Panc1 (cell line): ENCODE data around the gene IGFBP7. TPM values are rescaled to one million over a fixed set of nuclear protein-coding genes. Genes with fewer than 3 reads are reported as not detected.

Source experiments
- ATAC-seq: fragments of 200-7000 bp; cut with Tn5 transposase; 2 replicates; pipeline ENCODE4 v1.9.1; 2020; ENCODE audit warnings: mild to moderate bottlenecking, moderate library complexity
- BruUV-seq: library from RNA; stranded (reverse); fragments of 400-500 nt; replicated peaks from 2 replicates; lab custom pipeline; 2021; lab: Mats Ljungman, UMichigan
- CTCF ChIA-PET: fragments of 300-600 bp; sonication (Branson Sonifier 250); formaldehyde crosslinking; loops from one replicate; lab custom pipeline; 2022; ENCODE audit warnings: antibody characterized with exemption; lab: Charles Lee
- POLR2A ChIA-PET: fragments of 300-600 bp; sonication (Branson Sonifier 250); formaldehyde crosslinking; loops from one replicate; lab custom pipeline; 2022; ENCODE audit warnings: antibody characterized with exemption; lab: Charles Lee
- DNase-seq: peaks from one replicate; pipeline ENCODE4 v3.0.0-alpha.2; 2010; ENCODE audit warnings: low read depth, low spot score
- H3K27ac ChIP-seq: 2 replicates; pipeline ENCODE4 v1.5.1; 2011; ENCODE audit warnings: mild to moderate bottlenecking, low read length, inconsistent platforms
- H3K27me3 ChIP-seq: fragments of 200-500 bp; sonication (Bioruptor generic); 2 replicates; pipeline ENCODE4 v1.6.0; 2014; ENCODE audit warnings: low read length, inconsistent platforms; ENCODE audit not compliant: control insufficient read depth, insufficient read depth
- H3K36me3 ChIP-seq: fragments of 200-500 bp; sonication (Bioruptor generic); 2 replicates; pipeline ENCODE4 v1.5.1; 2014; ENCODE audit warnings: inconsistent platforms, mild to moderate bottlenecking, low read length, moderate library complexity; ENCODE audit not compliant: control insufficient read depth, insufficient read depth
- H3K4me1 ChIP-seq: 2 replicates; pipeline ENCODE4 v1.5.1; 2011; ENCODE audit warnings: inconsistent platforms, mild to moderate bottlenecking, low read length, moderate library complexity; ENCODE audit not compliant: control insufficient read depth, insufficient read depth
- H3K4me3 ChIP-seq, 2 experiments: 2 replicates each; pipeline ENCODE4 v1.5.1; 2011 to 2012; ENCODE audit warnings: low read depth in 2 of 2, low read length in 2 of 2, mild to moderate bottlenecking in 2 of 2, inconsistent platforms in 1 of 2, moderate library complexity in 1 of 2
- H3K9me3 ChIP-seq: fragments of 200-500 bp; sonication (Bioruptor generic); 2 replicates; pipeline ENCODE4 v1.5.1; 2014; ENCODE audit warnings: low read depth, mild to moderate bottlenecking, inconsistent platforms, low read length, moderate library complexity; ENCODE audit not compliant: control insufficient read depth, insufficient read depth
- POLR2AphosphoS5 ChIP-seq: IDR thresholded peaks from 2 replicates; pipeline ENCODE4 v1.6.1; 2012; ENCODE audit warnings: mild to moderate bottlenecking, low read depth, low read length, moderate library complexity
- REST ChIP-seq, 2 experiments: IDR thresholded peaks; 2 replicates each; pipeline ENCODE4 v1.6.1; 2011 to 2012; ENCODE audit warnings: low read depth in 2 of 2, control low read depth in 1 of 2, low read length in 1 of 2, mild to moderate bottlenecking in 1 of 2, moderate library complexity in 1 of 2; ENCODE audit not compliant: insufficient read depth in 1 of 2
- SIN3A ChIP-seq: IDR thresholded peaks from 2 replicates; pipeline ENCODE4 v1.6.1; 2012; ENCODE audit warnings: low read depth, mild to moderate bottlenecking, low read length, moderate library complexity, borderline replicate concordance; ENCODE audit not compliant: insufficient read depth
- TCF7L2 ChIP-seq: IDR thresholded peaks from 2 replicates; pipeline ENCODE4 v1.6.1; 2011; ENCODE audit warnings: mild to moderate bottlenecking, low read depth, low read length, inconsistent platforms
- in situ Hi-C: cut with HindIII; loops from 2 replicates; pipeline ENCODE4 v1.10.0; 2016; ENCODE audit warnings: low sequenced_read_pairs, low pct_unique_long_range_greater_than_20kb
- intact Hi-C: fragments of 100-400 bp; cut with micrococcal nuclease; formaldehyde crosslinking; loops from one replicate; pipeline ENCODE4 v1.10.0; 2022; ENCODE audit not compliant: unreplicated experiment
- total RNA-seq: library from RNA; stranded (reverse); gene quantifications from one replicate; pipeline ENCODE4 v1.2.1, GENCODE V29; 2021; ENCODE audit not compliant: unreplicated experiment
- TF ChIP-seq, protein P1 (sequence below): fragments of 450-650 bp; IDR thresholded peaks from 2 replicates; pipeline ENCODE4 v1.5.1; 2017; ENCODE audit warnings: mild to moderate bottlenecking

IGFBP7 gene
- total RNA-seq, 1 experiment from 2014 or later = 9.5 TPM

GRCh38 chr4:57149833-57150232, 39.6 kb upstream of the IGFBP7 start:
- BruUV-seq = no TSS peak
- no peak for ATAC-seq
- DNase-seq = no peak
- intact Hi-C loops (loop anchor here (10.0 kb wide), 1 partner anchor 105 kb away; no protein-coding TSS in a partner anchor), in situ Hi-C loops (no loop called here)
- H3K27ac ChIP-seq = no peak overlapping the region
- no peaks in the 10 kb centered on the region for H3K36me3 ChIP-seq
- no peaks in the 10 kb centered on the region for H3K4me1 ChIP-seq
- H3K4me3 ChIP-seq = no peak overlapping the region
- H3K27me3 ChIP-seq = no peaks in the 10 kb centered on the region
- no peaks in the 10 kb centered on the region for H3K9me3 ChIP-seq
- CTCF ChIA-PET = interaction anchor here (1.4 kb wide), 1 partner anchor 13 kb away, joined by 4 read pairs; no protein-coding TSS in a partner anchor
- TF ChIP-seq, protein P1, sequence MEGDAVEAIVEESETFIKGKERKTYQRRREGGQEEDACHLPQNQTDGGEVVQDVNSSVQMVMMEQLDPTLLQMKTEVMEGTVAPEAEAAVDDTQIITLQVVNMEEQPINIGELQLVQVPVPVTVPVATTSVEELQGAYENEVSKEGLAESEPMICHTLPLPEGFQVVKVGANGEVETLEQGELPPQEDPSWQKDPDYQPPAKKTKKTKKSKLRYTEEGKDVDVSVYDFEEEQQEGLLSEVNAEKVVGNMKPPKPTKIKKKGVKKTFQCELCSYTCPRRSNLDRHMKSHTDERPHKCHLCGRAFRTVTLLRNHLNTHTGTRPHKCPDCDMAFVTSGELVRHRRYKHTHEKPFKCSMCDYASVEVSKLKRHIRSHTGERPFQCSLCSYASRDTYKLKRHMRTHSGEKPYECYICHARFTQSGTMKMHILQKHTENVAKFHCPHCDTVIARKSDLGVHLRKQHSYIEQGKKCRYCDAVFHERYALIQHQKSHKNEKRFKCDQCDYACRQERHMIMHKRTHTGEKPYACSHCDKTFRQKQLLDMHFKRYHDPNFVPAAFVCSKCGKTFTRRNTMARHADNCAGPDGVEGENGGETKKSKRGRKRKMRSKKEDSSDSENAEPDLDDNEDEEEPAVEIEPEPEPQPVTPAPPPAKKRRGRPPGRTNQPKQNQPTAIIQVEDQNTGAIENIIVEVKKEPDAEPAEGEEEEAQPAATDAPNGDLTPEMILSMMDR = no peak
- POLR2A ChIA-PET = no interaction called here

GRCh38 chr4:57148831-57149505, 38.8 kb upstream of the IGFBP7 start:
- POLR2A ChIA-PET = no interaction called here
- CTCF ChIA-PET = interaction anchor here (1.4 kb wide), 1 partner anchor 14 kb away, joined by 4 read pairs; no protein-coding TSS in a partner anchor
- Histone ChIP-seq H3K9me3 (no peaks in the 10 kb centered on the region), H3K4me3 (no peak overlapping the region), H3K27ac (no peak overlapping the region), H3K36me3 (no peaks in the 10 kb centered on the region), H3K4me1 (no peaks in the 10 kb centered on the region), H3K27me3 (no peaks in the 10 kb centered on the region)
- DNase-seq (no peak), ATAC-seq (no peak)
- intact Hi-C loops (loop anchor here (10.0 kb wide), 1 partner anchor 104 kb away; no protein-coding TSS in a partner anchor), in situ Hi-C loops (no loop called here)
- no peak for TF ChIP-seq SIN3A
- TF ChIP-seq, protein P1 = no peak
- TF ChIP-seq REST (IDR thresholded peaks at IDR 0.05; ENCODE audit: insufficient read depth in 1 of 2, low read depth in 2 of 2, low read length in 1 of 2) = no peak
- no peak for TF ChIP-seq TCF7L2
- TF ChIP-seq POLR2AphosphoS5 = no peak
- BruUV-seq = no TSS peak
